Measurements from ENCODE around the gene TAMALIN.

Gene TAMALIN

GRCh38 chr12:52010152-52010622 is 3.4 kb downstream of the TAMALIN start:
- H3K4me2 ChIP-seq (ENCODE audit: low read depth, low read length, poor library complexity, severe bottlenecking), result peak overlapping the region; percentile 22

GRCh38 chr12:52010692-52011601 is 4.2 kb downstream of the TAMALIN start:
- Histone ChIP-seq H3K9ac (ENCODE audit: low read depth, low read length, poor library complexity, severe bottlenecking) (peak overlapping the region; percentile 31), H4K20me1 (ENCODE audit: insufficient read depth, low read length, poor library complexity, severe bottlenecking) (no peaks in the 10 kb centered on the region), H3K4me3 (ENCODE audit: low read length, poor library complexity, severe bottlenecking) (no peak overlapping the region), H3K36me3 (ENCODE audit: insufficient read depth, low read length) (no peaks in the 10 kb centered on the region), H3K9me3 (ENCODE audit: insufficient read depth, low read depth, low read length) (no peaks in the 10 kb centered on the region), H2AFZ (ENCODE audit: low read length) (peak overlapping the region; percentile 22; the same call in 1 of the 2 replicates), H3K4me2 (ENCODE audit: low read depth, low read length, poor library complexity, severe bottlenecking) (peak overlapping the region; percentile 22), H3K4me1 (ENCODE audit: insufficient read depth, low read length, poor library complexity, severe bottlenecking) (peaks cover 41% of the 10 kb centered on the region), H3K9me2 (replicated peaks; ENCODE audit: low read depth, low read length) (no peaks in the 10 kb centered on the region), H3K79me2 (ENCODE audit: insufficient read depth, low read length) (no peaks in the 10 kb centered on the region), H3K27me3 (ENCODE audit: insufficient read depth, low read length, poor library complexity, severe bottlenecking) (peaks cover 4% of the 10 kb centered on the region), H3F3A (ENCODE audit: low read depth) (no peaks in the 10 kb centered on the region)
- TF ChIP-seq CTCF (conservative IDR thresholded peaks at IDR 0.05; ENCODE audit: low read length) (no peak), EZH2phosphoT487 (IDR thresholded peaks at IDR 0.05; ENCODE audit: borderline replicate concordance) (no peak)

More at GRCh38 chr12:52010152-52010622, 3.4 kb downstream of the TAMALIN start:
- peaks cover 33% of the 10 kb centered on the region for H3K4me1 ChIP-seq (ENCODE audit: insufficient read depth, low read length, poor library complexity, severe bottlenecking)
- H3K36me3 ChIP-seq (ENCODE audit: insufficient read depth, low read length), result no peaks in the 10 kb centered on the region
- H3K4me3 ChIP-seq (ENCODE audit: low read length, poor library complexity, severe bottlenecking), result no peak overlapping the region
- peak overlapping the region; percentile 22; the same call in 1 of the 2 replicates for H2AFZ ChIP-seq (ENCODE audit: low read length)
- no peaks in the 10 kb centered on the region for H3K79me2 ChIP-seq (ENCODE audit: insufficient read depth, low read length)
- TF ChIP-seq CTCF (conservative IDR thresholded peaks at IDR 0.05; ENCODE audit: low read length), result no peak
- TF ChIP-seq EZH2phosphoT487 (IDR thresholded peaks at IDR 0.05; ENCODE audit: borderline replicate concordance), result no peak
- H4K20me1 ChIP-seq (ENCODE audit: insufficient read depth, low read length, poor library complexity, severe bottlenecking), result no peaks in the 10 kb centered on the region
- peak overlapping the region; percentile 31 for H3K9ac ChIP-seq (ENCODE audit: low read depth, low read length, poor library complexity, severe bottlenecking)
- H3K9me3 ChIP-seq (ENCODE audit: insufficient read depth, low read depth, low read length), result no peaks in the 10 kb centered on the region
- H3K9me2 ChIP-seq (replicated peaks; ENCODE audit: low read depth, low read length), result no peaks in the 10 kb centered on the region
- peaks cover 4% of the 10 kb centered on the region for H3K27me3 ChIP-seq (ENCODE audit: insufficient read depth, low read length, poor library complexity, severe bottlenecking)
- H3F3A ChIP-seq (ENCODE audit: low read depth), result no peaks in the 10 kb centered on the region

DNA sequence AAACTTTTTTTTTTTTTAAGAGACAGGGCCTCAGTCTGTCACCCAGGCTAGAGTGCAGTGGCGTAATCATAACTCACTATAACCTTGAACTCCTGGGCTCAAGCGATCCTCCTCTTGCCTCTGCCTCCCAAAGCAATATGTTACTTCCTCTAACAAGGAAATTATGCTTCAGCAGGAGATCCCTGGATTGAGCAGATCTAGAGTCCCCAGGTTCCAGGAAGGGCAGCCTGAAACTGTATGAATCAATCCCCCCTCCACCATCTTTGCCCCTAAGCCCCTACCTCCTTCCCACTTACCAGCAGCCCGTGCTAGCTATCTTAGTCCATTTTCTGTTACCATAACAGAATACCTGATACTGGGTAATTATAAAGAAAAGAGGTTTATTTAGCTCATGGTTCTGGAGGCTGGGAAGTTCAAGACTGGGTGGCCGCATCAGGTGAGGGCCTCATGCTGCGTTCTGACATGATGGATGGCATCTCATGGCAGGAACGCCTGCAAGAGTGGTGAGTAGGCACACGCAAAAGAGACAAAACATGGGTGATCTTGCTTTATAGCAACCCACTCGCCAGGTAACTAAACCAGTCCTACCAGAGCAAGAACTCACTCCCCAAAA is 5.0 kb downstream of the TAMALIN start:
- Histone ChIP-seq H4K20me1 (ENCODE audit: insufficient read depth, low read length, poor library complexity, severe bottlenecking) (no peaks in the 10 kb centered on the region), H3K27me3 (ENCODE audit: insufficient read depth, low read length, poor library complexity, severe bottlenecking) (peaks cover 4% of the 10 kb centered on the region), H3F3A (ENCODE audit: low read depth) (no peaks in the 10 kb centered on the region), H3K4me1 (ENCODE audit: insufficient read depth, low read length, poor library complexity, severe bottlenecking) (peaks cover 36% of the 10 kb centered on the region), H3K4me2 (ENCODE audit: low read depth, low read length, poor library complexity, severe bottlenecking) (no peak overlapping the region), H2AFZ (ENCODE audit: low read length) (no peak overlapping the region), H3K4me3 (ENCODE audit: low read length, poor library complexity, severe bottlenecking) (no peak overlapping the region), H3K9ac (ENCODE audit: low read depth, low read length, poor library complexity, severe bottlenecking) (no peak overlapping the region), H3K9me3 (ENCODE audit: insufficient read depth, low read depth, low read length) (no peaks in the 10 kb centered on the region), H3K9me2 (replicated peaks; ENCODE audit: low read depth, low read length) (no peaks in the 10 kb centered on the region), H3K36me3 (ENCODE audit: insufficient read depth, low read length) (no peaks in the 10 kb centered on the region), H3K79me2 (ENCODE audit: insufficient read depth, low read length) (no peaks in the 10 kb centered on the region)
- no peak for TF ChIP-seq EZH2phosphoT487 (IDR thresholded peaks at IDR 0.05; ENCODE audit: borderline replicate concordance)
- TF ChIP-seq CTCF (conservative IDR thresholded peaks at IDR 0.05; ENCODE audit: low read length), result no peak
